ENCODE results near the gene ZNF225.

- no peak for TF ChIP-seq CTCF (IDR thresholded peaks at IDR 0.05; ENCODE audit: insufficient read depth, low read length, poor library complexity, severe bottlenecking)
- no peak for TF ChIP-seq EZH2phosphoT487 (conservative IDR thresholded peaks at IDR 0.05; ENCODE audit: low read length)
These were observed 43.8 kb upstream of the ZNF225 start for GRCh38 chr19:44069415-44069814.

Measured in SU-DHL-6 (cell line).